Lower leg skin (tissue), 3 donors: Measurements from ENCODE around the gene NUP88.

Experiments used
- POLR2A ChIP-seq, 2 donors: fragments of 450-650 bp; IDR thresholded peaks; one replicate each; pipeline ENCODE4 v1.6.1; 2016 to 2017; ENCODE audit warnings: antibody characterized with exemption in 2 of 2, mild to moderate bottlenecking in 1 of 2, moderate library complexity in 1 of 2
- TF ChIP-seq, protein P1 (sequence below), 3 donors: fragments of 450-650 bp; IDR thresholded peaks; one replicate each; pipeline ENCODE4 v1.5.1; 2016; ENCODE audit warnings: antibody characterized with exemption in 3 of 3, mild to moderate bottlenecking in 3 of 3, moderate library complexity in 2 of 3

DNA sequence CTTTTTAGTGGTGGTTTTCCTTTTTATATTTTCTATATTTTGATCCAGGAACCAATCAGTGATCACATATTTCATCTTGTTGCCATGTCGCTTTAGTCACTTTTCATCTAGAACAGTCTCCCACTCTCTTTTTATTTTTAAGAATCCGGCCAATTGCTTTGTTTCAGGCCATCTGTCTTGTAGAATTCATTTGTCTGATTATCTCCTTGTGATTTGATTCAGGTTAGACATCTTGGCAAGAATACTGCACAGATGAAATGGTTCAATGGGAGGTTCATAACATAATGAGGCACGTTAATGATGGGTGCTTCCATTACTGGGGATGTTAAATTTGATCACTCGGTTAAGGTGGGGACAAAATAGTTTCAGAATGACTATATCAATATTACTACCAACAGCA is 49.1 kb downstream of the NUP88 start:
- TF ChIP-seq, protein P1, sequence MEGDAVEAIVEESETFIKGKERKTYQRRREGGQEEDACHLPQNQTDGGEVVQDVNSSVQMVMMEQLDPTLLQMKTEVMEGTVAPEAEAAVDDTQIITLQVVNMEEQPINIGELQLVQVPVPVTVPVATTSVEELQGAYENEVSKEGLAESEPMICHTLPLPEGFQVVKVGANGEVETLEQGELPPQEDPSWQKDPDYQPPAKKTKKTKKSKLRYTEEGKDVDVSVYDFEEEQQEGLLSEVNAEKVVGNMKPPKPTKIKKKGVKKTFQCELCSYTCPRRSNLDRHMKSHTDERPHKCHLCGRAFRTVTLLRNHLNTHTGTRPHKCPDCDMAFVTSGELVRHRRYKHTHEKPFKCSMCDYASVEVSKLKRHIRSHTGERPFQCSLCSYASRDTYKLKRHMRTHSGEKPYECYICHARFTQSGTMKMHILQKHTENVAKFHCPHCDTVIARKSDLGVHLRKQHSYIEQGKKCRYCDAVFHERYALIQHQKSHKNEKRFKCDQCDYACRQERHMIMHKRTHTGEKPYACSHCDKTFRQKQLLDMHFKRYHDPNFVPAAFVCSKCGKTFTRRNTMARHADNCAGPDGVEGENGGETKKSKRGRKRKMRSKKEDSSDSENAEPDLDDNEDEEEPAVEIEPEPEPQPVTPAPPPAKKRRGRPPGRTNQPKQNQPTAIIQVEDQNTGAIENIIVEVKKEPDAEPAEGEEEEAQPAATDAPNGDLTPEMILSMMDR (IDR thresholded peaks at IDR 0.05): no peak
- TF ChIP-seq POLR2A (IDR thresholded peaks at IDR 0.05): no peak
